ENCODE results near the gene TATDN3. TPM values are rescaled to one million over a fixed set of nuclear protein-coding genes. Genes with fewer than 3 reads are reported as not detected.

TATDN3 gene
- polyA plus RNA-seq, 1 of the 3 experiments (the other 2 are of a cell fraction) = 5.2 TPM

DNA sequence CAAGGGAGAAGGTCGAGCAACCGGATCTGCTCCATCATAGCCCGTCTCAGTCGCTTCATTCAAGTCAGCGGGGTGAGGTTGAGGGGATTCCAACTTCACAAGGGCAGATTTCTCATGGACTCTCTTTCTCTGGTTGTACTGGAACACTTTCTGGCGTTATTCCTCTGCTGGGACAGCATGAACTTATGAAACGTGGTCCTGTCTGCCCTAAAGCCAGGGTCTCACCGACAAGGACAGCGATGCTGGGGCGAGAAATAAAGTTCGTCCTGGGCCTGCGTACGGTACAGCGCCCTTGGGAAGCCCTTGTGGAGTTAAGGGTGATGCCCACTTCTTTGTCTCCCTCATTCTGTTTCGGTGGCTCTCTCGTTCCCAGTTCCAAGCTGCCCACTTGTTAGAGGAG is 65.1 kb downstream of the TATDN3 start:
- Histone ChIP-seq H3K36me3 (replicated peaks in 1 of 2; ENCODE audit: control insufficient read depth in 1 of 2, insufficient read depth in 2 of 2, low read length in 1 of 2) (no peaks in the 10 kb centered on the region), H3K9ac (no peak overlapping the region), H3K27ac (ENCODE audit: low read depth in 2 of 2, low read length in 1 of 2) (peak overlapping the region; percentile 75 to 88; a peak in 1 of 4 replicates), H2AFZ (ENCODE audit: low read depth) (no peak overlapping the region), H3K4me2 (peak overlapping the region; percentile 95; the same call in 1 of the 2 replicates), H4K20me1 (ENCODE audit: insufficient read depth) (no peaks in the 10 kb centered on the region), H3K79me2 (ENCODE audit: insufficient read depth) (peaks cover 41% of the 10 kb centered on the region), H3K9me2 (no peaks in the 10 kb centered on the region), H3K4me1 (ENCODE audit: control insufficient read depth in 1 of 2, insufficient read depth in 2 of 2, low read depth in 1 of 2, low read length in 1 of 2) (peaks cover 0 to 18% of the 10 kb centered on the region in 2 experiments; a peak in 2 of 4 replicates), H3K27me3 (ENCODE audit: insufficient read depth) (no peaks in the 10 kb centered on the region), H3K9me3 (no peaks in the 10 kb centered on the region), H3F3A (replicated peaks; ENCODE audit: insufficient read depth) (peaks cover 8% of the 10 kb centered on the region), H3K4me3 (ENCODE audit: low read depth in 2 of 2, low read length in 1 of 2) (peak overlapping the region; percentile 78 to 80; a peak in 2 of 4 replicates)
- TF ChIP-seq TCF12 (IDR thresholded peaks at IDR 0.05) (no peak), SMC3 (IDR thresholded peaks at IDR 0.05; ENCODE audit: low read depth, low read length) (no peak), REST (IDR thresholded peaks at IDR 0.05; ENCODE audit: low read depth, low read length) (no peak), EP300 (IDR thresholded peaks at IDR 0.05; ENCODE audit: borderline replicate concordance in 1 of 2, low read depth in 1 of 2, low read length in 1 of 2) (no peak), RXRA (IDR thresholded peaks at IDR 0.05; ENCODE audit: borderline replicate concordance, low read depth) (no peak), RFX5 (IDR thresholded peaks at IDR 0.05; ENCODE audit: low read length) (no peak), ZBTB33 (IDR thresholded peaks at IDR 0.05; ENCODE audit: borderline replicate concordance, low read depth) (no peak), FOXM1 (IDR thresholded peaks at IDR 0.05; ENCODE audit: low read depth) (no peak), CHD2 (IDR thresholded peaks at IDR 0.05; ENCODE audit: low read length, partially characterized antibody) (no peak), GABPA (IDR thresholded peaks at IDR 0.05; ENCODE audit: low read depth) (no peak), NFIC (IDR thresholded peaks at IDR 0.05; ENCODE audit: borderline replicate concordance) (no peak), FOXJ3 (CRISPR knock-in tag; IDR thresholded peaks at IDR 0.05) (no peak), MXI1 (IDR thresholded peaks at IDR 0.05; ENCODE audit: low read depth, low read length) (no peak), TEAD4 (IDR thresholded peaks at IDR 0.05; ENCODE audit: borderline replicate concordance, insufficient read depth) (no peak)
- TF ChIP-seq, protein P1, sequence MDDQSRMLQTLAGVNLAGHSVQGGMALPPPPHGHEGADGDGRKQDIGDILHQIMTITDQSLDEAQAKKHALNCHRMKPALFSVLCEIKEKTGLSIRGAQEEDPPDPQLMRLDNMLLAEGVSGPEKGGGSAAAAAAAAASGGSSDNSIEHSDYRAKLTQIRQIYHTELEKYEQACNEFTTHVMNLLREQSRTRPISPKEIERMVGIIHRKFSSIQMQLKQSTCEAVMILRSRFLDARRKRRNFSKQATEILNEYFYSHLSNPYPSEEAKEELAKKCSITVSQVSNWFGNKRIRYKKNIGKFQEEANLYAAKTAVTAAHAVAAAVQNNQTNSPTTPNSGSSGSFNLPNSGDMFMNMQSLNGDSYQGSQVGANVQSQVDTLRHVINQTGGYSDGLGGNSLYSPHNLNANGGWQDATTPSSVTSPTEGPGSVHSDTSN (IDR thresholded peaks at IDR 0.05) = no peak
- TF ChIP-seq, protein P2, sequence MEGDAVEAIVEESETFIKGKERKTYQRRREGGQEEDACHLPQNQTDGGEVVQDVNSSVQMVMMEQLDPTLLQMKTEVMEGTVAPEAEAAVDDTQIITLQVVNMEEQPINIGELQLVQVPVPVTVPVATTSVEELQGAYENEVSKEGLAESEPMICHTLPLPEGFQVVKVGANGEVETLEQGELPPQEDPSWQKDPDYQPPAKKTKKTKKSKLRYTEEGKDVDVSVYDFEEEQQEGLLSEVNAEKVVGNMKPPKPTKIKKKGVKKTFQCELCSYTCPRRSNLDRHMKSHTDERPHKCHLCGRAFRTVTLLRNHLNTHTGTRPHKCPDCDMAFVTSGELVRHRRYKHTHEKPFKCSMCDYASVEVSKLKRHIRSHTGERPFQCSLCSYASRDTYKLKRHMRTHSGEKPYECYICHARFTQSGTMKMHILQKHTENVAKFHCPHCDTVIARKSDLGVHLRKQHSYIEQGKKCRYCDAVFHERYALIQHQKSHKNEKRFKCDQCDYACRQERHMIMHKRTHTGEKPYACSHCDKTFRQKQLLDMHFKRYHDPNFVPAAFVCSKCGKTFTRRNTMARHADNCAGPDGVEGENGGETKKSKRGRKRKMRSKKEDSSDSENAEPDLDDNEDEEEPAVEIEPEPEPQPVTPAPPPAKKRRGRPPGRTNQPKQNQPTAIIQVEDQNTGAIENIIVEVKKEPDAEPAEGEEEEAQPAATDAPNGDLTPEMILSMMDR (IDR thresholded peaks at IDR 0.05) = no peak
- ChIA-PET CTCF (interaction anchor here (0.6 kb wide), 1 partner anchor 598 kb away, joined by 3 read pairs; no protein-coding TSS in a partner anchor), POLR2A (no interaction called here)
- DNase-seq = no peak
- WGBS (ENCODE audit: low lambda C conversion rate) = 96% methylated on average over 16 of the region's 16 CpGs
